GM23338 (cell line): Measurements from ENCODE around the gene TMEM201.

Experiments used
- CTCF ChIP-seq, 2 experiments: fragments of 200-600 bp in 1 of 2; sonication (generic) in 1 of 2; conservative IDR thresholded peaks; 2 replicates each; pipeline versions ENCODE4 v1.5.1 to v1.6.1; 2016 to 2017; ENCODE audit warnings: antibody characterized with exemption in 2 of 2, low read depth in 2 of 2, mild to moderate bottlenecking in 2 of 2, moderate library complexity in 1 of 2
- EZH2 ChIP-seq: fragments of 200-600 bp; sonication (generic); IDR thresholded peaks from one replicate; pipeline ENCODE4 v1.8.0; 2017; ENCODE audit warnings: antibody characterized with exemption, mild to moderate bottlenecking, low read depth; ENCODE audit not compliant: unreplicated experiment
- POLR2AphosphoS5 ChIP-seq: IDR thresholded peaks from 2 replicates; pipeline ENCODE4 v1.6.1; 2016; ENCODE audit warnings: antibody characterized with exemption, low read depth
- TF ChIP-seq, protein P1 (sequence below): IDR thresholded peaks from one replicate; pipeline ENCODE4 v1.6.1; 2018; ENCODE audit warnings: antibody characterized with exemption; ENCODE audit not compliant: unreplicated experiment
- TF ChIP-seq, protein P2 (sequence below): IDR thresholded peaks from 2 replicates; pipeline ENCODE4 v1.6.1; 2016; ENCODE audit warnings: antibody characterized with exemption

DNA sequence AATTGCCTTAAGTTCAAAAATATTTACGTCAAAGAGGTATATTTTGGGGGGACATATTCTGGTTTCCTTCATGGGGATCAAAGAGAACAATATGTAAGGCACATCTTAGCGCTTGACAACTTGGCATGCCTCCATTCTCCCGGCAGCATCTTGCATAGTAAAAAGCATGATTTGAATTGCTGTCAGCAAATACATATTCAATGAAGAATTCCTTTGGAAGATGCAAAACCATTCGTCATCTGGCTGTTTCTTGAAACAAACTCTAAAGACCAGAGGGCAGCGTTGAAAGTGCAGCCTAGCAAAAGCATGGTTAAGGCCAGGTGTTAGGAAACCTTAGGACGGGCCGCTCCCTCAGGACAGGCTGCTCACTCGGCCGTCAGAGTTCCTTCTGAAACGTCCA is 59.5 kb downstream of the TMEM201 start:
- TF ChIP-seq CTCF (conservative IDR thresholded peaks at IDR 0.05; ENCODE audit: low read depth in 2 of 2) (no peak), POLR2AphosphoS5 (no peak), EZH2 (no peak)
- TF ChIP-seq, protein P1, sequence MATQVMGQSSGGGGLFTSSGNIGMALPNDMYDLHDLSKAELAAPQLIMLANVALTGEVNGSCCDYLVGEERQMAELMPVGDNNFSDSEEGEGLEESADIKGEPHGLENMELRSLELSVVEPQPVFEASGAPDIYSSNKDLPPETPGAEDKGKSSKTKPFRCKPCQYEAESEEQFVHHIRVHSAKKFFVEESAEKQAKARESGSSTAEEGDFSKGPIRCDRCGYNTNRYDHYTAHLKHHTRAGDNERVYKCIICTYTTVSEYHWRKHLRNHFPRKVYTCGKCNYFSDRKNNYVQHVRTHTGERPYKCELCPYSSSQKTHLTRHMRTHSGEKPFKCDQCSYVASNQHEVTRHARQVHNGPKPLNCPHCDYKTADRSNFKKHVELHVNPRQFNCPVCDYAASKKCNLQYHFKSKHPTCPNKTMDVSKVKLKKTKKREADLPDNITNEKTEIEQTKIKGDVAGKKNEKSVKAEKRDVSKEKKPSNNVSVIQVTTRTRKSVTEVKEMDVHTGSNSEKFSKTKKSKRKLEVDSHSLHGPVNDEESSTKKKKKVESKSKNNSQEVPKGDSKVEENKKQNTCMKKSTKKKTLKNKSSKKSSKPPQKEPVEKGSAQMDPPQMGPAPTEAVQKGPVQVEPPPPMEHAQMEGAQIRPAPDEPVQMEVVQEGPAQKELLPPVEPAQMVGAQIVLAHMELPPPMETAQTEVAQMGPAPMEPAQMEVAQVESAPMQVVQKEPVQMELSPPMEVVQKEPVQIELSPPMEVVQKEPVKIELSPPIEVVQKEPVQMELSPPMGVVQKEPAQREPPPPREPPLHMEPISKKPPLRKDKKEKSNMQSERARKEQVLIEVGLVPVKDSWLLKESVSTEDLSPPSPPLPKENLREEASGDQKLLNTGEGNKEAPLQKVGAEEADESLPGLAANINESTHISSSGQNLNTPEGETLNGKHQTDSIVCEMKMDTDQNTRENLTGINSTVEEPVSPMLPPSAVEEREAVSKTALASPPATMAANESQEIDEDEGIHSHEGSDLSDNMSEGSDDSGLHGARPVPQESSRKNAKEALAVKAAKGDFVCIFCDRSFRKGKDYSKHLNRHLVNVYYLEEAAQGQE = no peak
- TF ChIP-seq, protein P2, sequence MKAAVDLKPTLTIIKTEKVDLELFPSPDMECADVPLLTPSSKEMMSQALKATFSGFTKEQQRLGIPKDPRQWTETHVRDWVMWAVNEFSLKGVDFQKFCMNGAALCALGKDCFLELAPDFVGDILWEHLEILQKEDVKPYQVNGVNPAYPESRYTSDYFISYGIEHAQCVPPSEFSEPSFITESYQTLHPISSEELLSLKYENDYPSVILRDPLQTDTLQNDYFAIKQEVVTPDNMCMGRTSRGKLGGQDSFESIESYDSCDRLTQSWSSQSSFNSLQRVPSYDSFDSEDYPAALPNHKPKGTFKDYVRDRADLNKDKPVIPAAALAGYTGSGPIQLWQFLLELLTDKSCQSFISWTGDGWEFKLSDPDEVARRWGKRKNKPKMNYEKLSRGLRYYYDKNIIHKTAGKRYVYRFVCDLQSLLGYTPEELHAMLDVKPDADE = no peak
